ENCODE results near the gene MVB12B. TPM values are rescaled to one million over a fixed set of nuclear protein-coding genes. Genes with fewer than 3 reads are reported as not detected.

MVB12B gene
- total and polyA plus RNA-seq, 2 donors from 2014 or later = 4.5 to 12.3 TPM

GRCh38 chr9:126395439-126396212 lies 69.0 kb downstream of the MVB12B start:
- DNase-seq (no peak), FAIRE-seq (no peak)
- Histone ChIP-seq H3K9ac (ENCODE audit: low read length in 3 of 3) (no peak overlapping the region), H3K27me3 (ENCODE audit: control insufficient read depth, insufficient read depth, low read length) (no peaks in the 10 kb centered on the region), H3K36me3 (ENCODE audit: control insufficient read depth in 2 of 3, insufficient read depth in 3 of 3, low read length in 3 of 3) (peaks cover 0 to 5% (median 2%) of the 10 kb centered on the region in 3 donors), H3K9me3 (ENCODE audit: control insufficient read depth in 2 of 3, insufficient read depth in 1 of 3, low read length in 3 of 3) (no peaks in the 10 kb centered on the region), H3K27ac (ENCODE audit: low read depth in 2 of 2, low read length in 2 of 2) (no peak overlapping the region), H3K4me3 (ENCODE audit: low read length in 3 of 3) (no peak overlapping the region), H3K4me1 (ENCODE audit: control insufficient read depth in 2 of 3, insufficient read depth in 2 of 3, low read depth in 1 of 3, low read length in 3 of 3) (no peaks in the 10 kb centered on the region)
- intact Hi-C loops (cut with DNase I) = loop anchor here (10.0 kb wide), 1 partner anchor 91 kb away; no protein-coding TSS in a partner anchor
- no peak for TF ChIP-seq CTCF (IDR thresholded peaks at IDR 0.05; ENCODE audit: borderline replicate concordance, extremely low read depth, insufficient read depth)

GRCh38 chr9:126397056-126397455 lies 70.4 kb downstream of the MVB12B start:
- no peaks in the 10 kb centered on the region for H3K4me1 ChIP-seq (ENCODE audit: control insufficient read depth in 2 of 3, insufficient read depth in 2 of 3, low read depth in 1 of 3, low read length in 3 of 3)
- no peak for FAIRE-seq
- H3K27ac ChIP-seq (ENCODE audit: low read depth in 2 of 2, low read length in 2 of 2) = no peak overlapping the region

GRCh38 chr9:126398403-126399058 lies 71.9 kb downstream of the MVB12B start:
- DNase-seq = peak; percentile 77 to 90 (median 82)
- peak; percentile 42 for FAIRE-seq
- intact Hi-C loops (cut with DNase I) = loop anchor here (10.0 kb wide), 1 partner anchor 94 kb away; no protein-coding TSS in a partner anchor
- Histone ChIP-seq H3K36me3 (ENCODE audit: control insufficient read depth in 2 of 3, insufficient read depth in 3 of 3, low read length in 3 of 3) (peaks cover 0 to 3% (median 2%) of the 10 kb centered on the region in 3 donors), H3K4me3 (ENCODE audit: low read length in 3 of 3) (no peak overlapping the region), H3K27ac (ENCODE audit: low read depth in 2 of 2, low read length in 2 of 2) (no peak overlapping the region), H3K9me3 (ENCODE audit: control insufficient read depth in 2 of 3, insufficient read depth in 1 of 3, low read length in 3 of 3) (no peaks in the 10 kb centered on the region), H3K4me1 (ENCODE audit: control insufficient read depth in 2 of 3, insufficient read depth in 2 of 3, low read depth in 1 of 3, low read length in 3 of 3) (no peaks in the 10 kb centered on the region), H3K27me3 (ENCODE audit: control insufficient read depth, insufficient read depth, low read length) (no peaks in the 10 kb centered on the region), H3K9ac (ENCODE audit: low read length in 3 of 3) (no peak overlapping the region)
- peak; percentile 98 for TF ChIP-seq CTCF (IDR thresholded peaks at IDR 0.05; ENCODE audit: borderline replicate concordance, extremely low read depth, insufficient read depth)

More at GRCh38 chr9:126397056-126397455, 70.4 kb downstream of the MVB12B start:
- Histone ChIP-seq H3K36me3 (ENCODE audit: control insufficient read depth in 2 of 3, insufficient read depth in 3 of 3, low read length in 3 of 3) (peaks cover 0 to 5% (median 2%) of the 10 kb centered on the region in 3 donors), H3K4me3 (ENCODE audit: low read length in 3 of 3) (no peak overlapping the region), H3K27me3 (ENCODE audit: control insufficient read depth, insufficient read depth, low read length) (no peaks in the 10 kb centered on the region), H3K9ac (ENCODE audit: low read length in 3 of 3) (no peak overlapping the region), H3K9me3 (ENCODE audit: control insufficient read depth in 2 of 3, insufficient read depth in 1 of 3, low read length in 3 of 3) (no peaks in the 10 kb centered on the region)
- no peak for TF ChIP-seq CTCF (IDR thresholded peaks at IDR 0.05; ENCODE audit: borderline replicate concordance, extremely low read depth, insufficient read depth)
- intact Hi-C loops (cut with DNase I) = loop anchor here (10.0 kb wide), 1 partner anchor 92 kb away; no protein-coding TSS in a partner anchor
- DNase-seq = no peak

Data from kidney (tissue), 14 donors.